Cardiac septum (tissue), 1 donor: ENCODE results near the gene EFR3B. TPM values are rescaled to one million over a fixed set of nuclear protein-coding genes. Genes with fewer than 3 reads are reported as not detected.

Experiments
- DNase-seq: peaks from one replicate; pipeline ENCODE4 v3.0.0-alpha.2; 2020; ENCODE audit warnings: low spot score
- intact Hi-C: fragments of 100-400 bp; cut with DNase I; formaldehyde crosslinking; loops from one replicate; pipeline ENCODE4 v1.14.0; 2022
- total RNA-seq: library from RNA; stranded (reverse); fragmentation: NEBNext Ultra II Directional; extraction: Animal tissue kit (Norgen Biotek cat#: 25700); gene quantifications from one replicate; pipeline ENCODE4 v1.2.1, GENCODE V29; 2021
- donor health status: DM: no; HTN: no; CAD: no.

Gene EFR3B
- total RNA-seq, 1 donor from 2014 or later, result 8.9 TPM

DNA sequence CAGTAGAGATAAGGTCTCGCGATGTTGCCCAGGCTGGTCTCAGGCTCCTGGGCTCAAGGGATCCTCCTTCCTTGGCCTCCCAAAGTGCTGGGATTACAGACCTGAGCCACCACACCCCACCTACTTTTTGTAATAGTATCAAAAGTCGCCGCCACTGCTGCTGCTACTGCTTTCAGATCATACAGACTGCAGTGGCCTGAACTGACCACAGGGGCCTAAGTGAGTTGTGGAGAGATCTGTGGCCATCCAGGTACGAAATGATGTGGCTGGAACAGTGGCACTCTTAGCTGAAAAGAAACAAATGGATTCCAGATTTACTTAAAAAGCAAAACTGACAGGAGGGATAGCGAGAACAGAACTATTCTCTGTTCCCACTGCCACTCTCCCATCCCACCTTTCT lies 159.4 kb downstream of the EFR3B start:
- no peak for DNase-seq
- intact Hi-C loops, result no loop called here

DNA sequence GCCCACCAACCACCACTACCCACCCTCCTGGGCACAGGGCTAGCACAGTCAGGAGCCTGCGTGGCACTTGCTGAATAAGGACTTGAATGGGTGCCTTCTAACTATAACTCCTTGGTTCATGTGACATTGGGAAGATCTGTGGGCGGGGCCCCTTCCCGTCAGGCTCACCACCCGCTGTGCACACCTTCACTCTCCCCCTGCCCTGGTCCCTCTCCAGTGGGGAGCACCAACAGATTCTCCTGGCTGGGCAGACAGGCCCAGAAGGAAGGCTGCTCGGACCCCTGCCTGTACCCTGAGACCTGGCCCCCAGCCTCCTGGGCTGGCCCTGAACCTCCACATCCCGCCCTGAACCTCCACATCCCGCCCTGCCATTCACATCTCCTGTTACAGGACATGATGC lies 159.9 kb downstream of the EFR3B start:
- DNase-seq, result no peak
- intact Hi-C loops, result no loop called here

DNA sequence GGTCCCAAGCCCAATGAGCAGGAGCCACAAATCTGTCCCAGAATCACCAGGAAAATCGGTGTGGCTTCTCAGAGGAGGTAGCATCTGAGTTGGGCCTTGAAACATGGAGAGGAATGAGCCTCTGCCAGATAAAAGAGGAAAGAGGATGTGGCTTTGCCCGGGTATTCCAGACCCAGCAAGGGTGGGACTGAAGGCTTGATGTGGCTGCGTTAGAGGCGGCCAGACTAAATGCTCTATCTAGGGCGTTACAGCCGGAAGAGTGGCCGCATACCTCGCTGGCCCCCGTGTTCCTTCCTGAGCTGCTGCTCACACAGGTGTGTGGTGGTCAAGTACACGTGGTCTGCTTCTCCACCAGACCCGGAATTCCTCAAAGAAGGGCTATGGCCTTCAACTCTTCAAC lies 160.4 kb downstream of the EFR3B start:
- no peak for DNase-seq
- intact Hi-C loops, result no loop called here

DNA sequence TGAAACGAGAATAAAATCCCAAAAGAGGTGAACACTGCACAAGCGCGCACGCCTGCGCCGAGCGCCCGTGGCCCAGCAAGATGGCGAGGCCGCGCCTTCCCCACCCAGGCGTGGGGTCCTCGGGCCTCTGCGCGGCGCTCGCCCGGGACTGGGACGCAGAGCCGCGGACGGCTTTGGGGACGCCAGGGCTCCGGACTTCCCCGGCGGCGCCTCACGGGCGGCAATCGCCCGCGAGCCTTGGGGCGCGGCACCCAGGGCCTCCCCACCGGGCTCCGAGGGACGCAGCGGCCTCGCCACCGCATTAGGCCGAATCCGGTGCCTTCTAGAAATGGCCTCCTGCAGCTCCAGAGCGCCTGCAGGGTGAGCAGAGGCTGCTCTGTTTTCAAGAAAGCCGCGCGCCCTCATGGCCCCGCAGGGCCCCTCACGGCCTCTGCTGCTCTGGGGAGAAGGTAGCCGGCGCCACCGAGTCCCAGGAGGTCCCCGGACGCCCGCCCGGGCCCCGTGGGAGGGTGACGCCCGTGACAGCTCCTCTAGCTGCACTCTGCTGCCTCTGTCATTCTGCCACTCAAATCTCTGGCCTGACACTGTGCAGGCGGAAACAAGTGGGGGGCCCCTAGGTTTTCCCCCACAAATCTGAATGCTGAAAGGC lies 162.4 kb downstream of the EFR3B start:
- intact Hi-C loops, result no loop called here
- no peak for DNase-seq

DNA sequence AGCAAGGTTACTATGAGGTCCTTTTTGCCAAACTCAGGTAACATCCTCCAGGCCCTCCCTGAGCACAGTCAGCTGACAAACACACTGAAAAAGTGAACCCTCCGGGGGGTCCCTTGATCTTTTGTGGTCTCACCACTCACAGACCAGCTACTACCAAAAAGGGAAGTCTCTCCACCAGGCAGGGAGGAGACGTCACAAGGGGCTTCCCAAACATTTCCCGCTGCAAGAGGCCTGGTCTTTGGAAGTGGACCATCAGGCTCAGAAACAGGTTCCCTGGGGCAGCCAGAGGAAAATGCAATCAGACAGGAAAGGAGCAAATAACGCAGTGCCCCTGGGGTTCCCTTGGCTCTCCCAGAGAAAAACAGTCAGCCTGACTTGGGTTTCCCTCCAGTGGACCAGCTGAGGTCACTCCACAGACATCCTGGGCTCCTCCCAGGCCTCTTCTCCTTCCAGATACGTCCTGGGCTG lies 165.2 kb downstream of the EFR3B start:
- intact Hi-C loops, result no loop called here
- no peak for DNase-seq

Other genes with a start within 250 kb of the EFR3B start
- gene PTRHD1, start 248.7 kb upstream of the EFR3B start, total RNA-seq, result 23.2 TPM
- 2.3 TPM for gene CENPO, start 248.7 kb upstream of the EFR3B start, total RNA-seq
- gene ADCY3, start 121.8 kb upstream of the EFR3B start, total RNA-seq, result 15.4 TPM
- 11.2 TPM for gene DNAJC27, start 70.1 kb upstream of the EFR3B start, total RNA-seq
- 3.1 TPM for gene POMC, start 126.5 kb downstream of the EFR3B start, total RNA-seq